ENCODE measurements around the gene DQX1.

GRCh38 chr2:74537140-74537539, 11.1 kb upstream of the DQX1 start:
- TF ChIP-seq CTCF (IDR thresholded peaks at IDR 0.05), result no peak
- no peak for TF ChIP-seq POLR2A (IDR thresholded peaks at IDR 0.05)
